ENCODE results near the gene PRSS53. TPM values are rescaled to one million over a fixed set of nuclear protein-coding genes. Genes with fewer than 3 reads are reported as not detected.
"Not testable (repeated sequence)": the region's sequence is repeated elsewhere in the genome, so short reads cannot be mapped to it uniquely, and the experiment has no call there.

The PRSS53 gene
- 1 to 10 TPM; 1.3 to 2.0 (median 1.3) TPM for total RNA-seq

DNA sequence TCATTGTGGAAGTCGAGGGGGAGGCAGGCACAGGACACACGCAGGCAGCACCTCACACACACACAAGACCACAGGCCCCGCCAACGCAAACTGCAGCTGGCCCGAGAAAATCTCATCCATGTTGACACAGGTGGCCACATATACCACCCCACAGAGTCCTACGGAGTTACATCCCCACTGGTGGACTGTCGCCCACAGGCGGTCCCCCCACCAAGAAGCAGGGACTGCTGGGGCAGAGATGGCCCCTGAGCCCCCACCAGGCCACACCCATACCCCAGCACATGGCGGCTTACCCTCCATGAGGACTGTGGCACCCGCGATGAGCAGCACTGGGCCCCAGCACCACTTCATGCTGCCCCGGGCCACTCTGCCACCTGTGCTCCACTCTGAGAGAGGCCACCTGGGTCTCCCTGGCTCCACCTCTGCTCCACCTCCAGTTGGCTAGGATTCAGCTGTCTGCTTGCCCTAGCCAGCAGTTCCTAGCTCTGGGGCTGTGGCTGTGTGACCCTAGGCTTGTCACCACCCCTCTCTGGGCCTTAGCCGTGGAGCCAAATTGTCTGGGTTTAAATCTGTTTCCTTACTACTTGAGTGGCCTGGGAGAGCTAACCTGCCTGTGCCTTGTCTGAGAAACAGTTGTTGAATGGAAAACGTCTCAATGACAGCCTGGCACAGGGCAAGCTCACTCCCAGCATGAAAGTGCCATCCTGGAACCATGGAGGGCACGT is at the start of gene PRSS53:
PRSS53 (minus strand) TSS at position 485 of the 725 bp plus-strand sequence; CDS start at position 351, 134 bp downstream.
- no peak for DNase-seq (ENCODE audit: low spot score in 2 of 2)
- H3K27ac ChIP-seq, result no peak within 1 kb of the TSS
- no peaks in the 10 kb centered on the region for H3K9me3 ChIP-seq
- H3K4me1 ChIP-seq, result peaks cover 0 to 5% of the 10 kb centered on the region in 2 donors
- H3K36me3 ChIP-seq, result no peaks in the 10 kb centered on the region
- no peaks in the 10 kb centered on the region for H3K27me3 ChIP-seq
- intact Hi-C loops (cut with DNase I; ENCODE audit: low total_unique reads), result no loop called here
- TF ChIP-seq POLR2A (IDR thresholded peaks at IDR 0.05), result no peak
- TF ChIP-seq POLR2AphosphoS5 (IDR thresholded peaks at IDR 0.05), result no peak
- TF ChIP-seq, protein P1, sequence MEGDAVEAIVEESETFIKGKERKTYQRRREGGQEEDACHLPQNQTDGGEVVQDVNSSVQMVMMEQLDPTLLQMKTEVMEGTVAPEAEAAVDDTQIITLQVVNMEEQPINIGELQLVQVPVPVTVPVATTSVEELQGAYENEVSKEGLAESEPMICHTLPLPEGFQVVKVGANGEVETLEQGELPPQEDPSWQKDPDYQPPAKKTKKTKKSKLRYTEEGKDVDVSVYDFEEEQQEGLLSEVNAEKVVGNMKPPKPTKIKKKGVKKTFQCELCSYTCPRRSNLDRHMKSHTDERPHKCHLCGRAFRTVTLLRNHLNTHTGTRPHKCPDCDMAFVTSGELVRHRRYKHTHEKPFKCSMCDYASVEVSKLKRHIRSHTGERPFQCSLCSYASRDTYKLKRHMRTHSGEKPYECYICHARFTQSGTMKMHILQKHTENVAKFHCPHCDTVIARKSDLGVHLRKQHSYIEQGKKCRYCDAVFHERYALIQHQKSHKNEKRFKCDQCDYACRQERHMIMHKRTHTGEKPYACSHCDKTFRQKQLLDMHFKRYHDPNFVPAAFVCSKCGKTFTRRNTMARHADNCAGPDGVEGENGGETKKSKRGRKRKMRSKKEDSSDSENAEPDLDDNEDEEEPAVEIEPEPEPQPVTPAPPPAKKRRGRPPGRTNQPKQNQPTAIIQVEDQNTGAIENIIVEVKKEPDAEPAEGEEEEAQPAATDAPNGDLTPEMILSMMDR (IDR thresholded peaks at IDR 0.05), result no peak
- H3K4me3 ChIP-seq, result no peak within 1 kb of the TSS

DNA sequence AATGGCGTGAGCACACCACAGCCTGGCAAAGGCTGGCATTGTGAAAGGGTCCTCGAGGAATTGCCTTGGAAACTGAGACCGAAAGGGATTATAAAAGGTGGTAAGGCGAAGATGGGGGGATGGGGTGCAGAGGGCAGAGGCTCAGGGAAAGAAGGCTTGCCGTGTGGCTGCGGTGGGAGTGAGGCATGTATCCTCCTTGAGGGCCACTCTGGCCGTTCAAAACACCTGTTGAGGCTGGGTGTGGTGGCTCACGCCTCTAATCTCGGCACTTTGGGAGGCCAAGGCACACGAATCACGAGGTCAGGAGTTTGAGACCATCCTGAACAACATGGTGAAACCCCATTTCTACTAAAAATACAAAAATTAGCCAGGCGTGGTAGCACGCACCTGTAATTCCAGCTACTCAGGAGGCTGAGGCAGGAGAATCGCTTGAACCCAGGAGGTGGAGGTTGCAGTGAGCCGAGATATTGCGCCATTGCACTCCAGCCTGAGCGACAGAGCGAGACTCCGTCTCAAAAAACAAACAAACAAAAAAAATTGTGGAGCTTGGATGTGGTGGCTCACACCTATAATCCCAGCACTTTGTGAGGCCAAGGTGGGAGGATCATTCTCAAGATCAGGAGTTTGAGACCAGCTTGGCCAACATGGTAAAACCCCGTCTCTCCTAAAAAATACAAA is 48.2 kb upstream of the PRSS53 start:
- intact Hi-C loops (cut with DNase I; ENCODE audit: low total_unique reads); H3K27me3 ChIP-seq; H3K27ac ChIP-seq; H3K9me3 ChIP-seq; H3K36me3 ChIP-seq; DNase-seq (ENCODE audit: low spot score in 2 of 2); H3K4me3 ChIP-seq: not testable (repeated sequence)
- peaks cover 9 to 35% of the 10 kb centered on the region in 2 donors for H3K4me1 ChIP-seq

DNA sequence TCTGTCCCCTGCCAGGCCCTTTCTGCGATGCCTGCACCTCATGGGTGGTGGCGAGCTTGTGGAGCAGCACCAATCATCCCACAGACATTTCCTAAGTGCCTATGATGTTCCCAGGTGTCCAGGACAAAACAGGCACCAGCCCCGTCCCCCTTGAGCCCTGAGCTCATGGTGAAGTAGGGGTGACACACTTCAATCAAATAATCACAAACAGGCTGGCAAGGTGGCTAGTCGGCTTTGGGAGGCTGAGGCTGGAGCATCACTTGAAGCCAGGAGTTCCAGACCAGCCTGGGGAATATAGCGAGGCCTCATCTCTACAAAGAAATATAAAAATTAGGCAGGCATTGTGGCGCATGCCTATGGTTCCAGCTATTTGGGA is 47.5 kb upstream of the PRSS53 start:
- TF ChIP-seq, protein P1 (IDR thresholded peaks at IDR 0.05), result no peak
- TF ChIP-seq POLR2A (IDR thresholded peaks at IDR 0.05) (no peak), POLR2AphosphoS5 (IDR thresholded peaks at IDR 0.05) (no peak)
- Histone ChIP-seq H3K4me3 (no peak overlapping the region), H3K36me3 (no peaks in the 10 kb centered on the region), H3K27ac (no peak overlapping the region), H3K9me3 (no peaks in the 10 kb centered on the region), H3K4me1 (peaks cover 2 to 35% of the 10 kb centered on the region in 2 donors), H3K27me3 (no peaks in the 10 kb centered on the region)
- intact Hi-C loops (cut with DNase I; ENCODE audit: low total_unique reads), result no loop called here
- no peak for DNase-seq (ENCODE audit: low spot score in 2 of 2)

DNA sequence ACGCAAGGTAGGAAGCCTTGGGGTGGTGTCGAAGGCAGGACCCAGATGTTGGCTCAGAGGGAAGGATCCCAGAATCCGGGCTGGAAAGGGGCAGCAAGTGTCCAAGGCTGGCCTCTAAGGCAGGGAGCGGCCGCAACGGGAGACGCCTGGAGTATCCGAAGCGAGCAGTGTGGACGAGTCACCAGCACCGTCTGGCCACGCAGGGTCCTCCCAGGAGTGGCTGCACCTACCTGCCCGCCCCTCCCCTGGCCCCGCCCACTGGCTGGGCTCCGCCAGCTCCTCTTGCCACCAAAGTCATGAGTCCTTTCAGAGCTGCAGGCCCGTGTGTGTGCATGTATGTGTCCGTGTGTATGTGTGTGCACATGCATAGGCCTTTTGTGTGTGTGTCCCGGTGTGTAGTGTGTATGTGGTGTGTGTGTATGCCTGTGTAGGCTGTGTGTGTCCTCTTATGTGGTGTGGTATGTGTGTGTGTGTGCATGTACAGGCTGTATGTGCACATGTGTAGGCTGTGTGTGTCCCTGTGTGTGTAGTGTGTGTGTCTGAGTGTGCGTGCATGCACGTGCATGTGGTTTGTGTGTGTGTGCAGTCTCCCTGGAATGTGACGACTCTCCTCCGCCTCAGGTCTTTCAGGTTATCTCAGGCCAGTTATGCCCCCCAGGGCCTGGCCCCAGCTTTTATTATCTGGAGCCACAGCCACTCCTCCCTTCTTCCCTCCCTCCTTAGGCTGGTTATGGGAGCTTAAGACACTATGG is 47.0 kb upstream of the PRSS53 start, which contains the start of gene PRSS8:
PRSS8 (minus strand) TSS at position 193 of the 752 bp plus-strand sequence. CDS start 229 bp downstream, outside the sequence.
- TF ChIP-seq POLR2AphosphoS5 (IDR thresholded peaks at IDR 0.05) (peak in 1 of 3 donors; percentile 83), POLR2A (IDR thresholded peaks at IDR 0.05) (peak; percentile 55)
- TF ChIP-seq, protein P1 (IDR thresholded peaks at IDR 0.05), result no peak
- Histone ChIP-seq H3K4me3 (peak within 1 kb of the TSS in 2 of 3 donors; percentile 68 to 73), H3K36me3 (no peaks in the 10 kb centered on the region), H3K9me3 (no peaks in the 10 kb centered on the region), H3K27ac (peak within 1 kb of the TSS; percentile 95), H3K27me3 (no peaks in the 10 kb centered on the region), H3K4me1 (peaks cover 0 to 38% of the 10 kb centered on the region in 2 donors)
- intact Hi-C loops (cut with DNase I; ENCODE audit: low total_unique reads), result no loop called here
- DNase-seq (ENCODE audit: low spot score in 2 of 2), result peak; percentile 90 to 91

DNA sequence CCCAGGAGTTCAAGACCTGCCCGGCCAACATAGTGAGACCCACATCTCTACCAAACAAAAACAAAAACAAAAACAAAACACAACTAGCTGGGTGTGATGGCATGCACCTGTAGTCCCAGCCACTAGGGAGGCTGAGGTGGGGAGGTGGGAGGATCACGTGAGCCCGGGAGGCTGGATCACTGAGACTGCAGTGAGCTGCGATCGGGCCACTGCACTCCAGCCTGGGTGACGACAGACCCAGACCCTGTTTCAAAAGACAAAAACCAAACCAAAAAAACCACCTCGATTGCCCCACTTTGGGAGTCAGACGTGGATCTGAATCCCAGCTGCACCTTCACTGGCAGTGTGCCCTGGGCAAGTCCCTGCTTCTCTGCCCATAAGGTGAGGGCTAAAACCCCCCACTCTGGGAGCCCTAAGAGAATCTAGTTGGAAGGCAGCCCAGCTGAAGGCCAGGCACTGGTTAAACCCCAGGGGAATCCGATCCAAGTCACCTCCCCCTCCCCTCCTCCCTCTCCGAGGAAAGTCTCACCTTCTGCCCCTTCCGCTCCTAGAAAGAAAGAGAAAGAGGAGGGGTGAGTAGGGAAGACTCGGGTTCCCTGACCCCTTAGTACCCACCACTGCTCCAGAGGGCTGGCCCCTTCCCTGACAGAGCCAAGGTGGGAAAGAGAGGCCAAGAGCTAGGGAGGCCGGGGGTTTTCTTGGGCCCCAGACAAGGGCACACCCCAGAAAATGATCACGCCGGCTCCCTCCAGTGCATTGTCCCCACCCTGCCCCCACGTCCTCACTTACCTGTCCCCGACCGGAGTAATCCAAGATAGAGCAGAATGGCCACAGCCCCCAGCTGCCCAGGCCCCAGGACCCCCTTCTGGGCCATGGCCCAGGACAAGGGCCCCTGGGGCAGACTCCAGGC is 46.1 kb upstream of the PRSS53 start:
- H3K36me3 ChIP-seq, result no peaks in the 10 kb centered on the region
- intact Hi-C loops (cut with DNase I; ENCODE audit: low total_unique reads), result no loop called here
- H3K4me1 ChIP-seq, result peaks cover 4 to 45% of the 10 kb centered on the region in 2 donors
- no peak for TF ChIP-seq POLR2A (IDR thresholded peaks at IDR 0.05)
- TF ChIP-seq, protein P1 (IDR thresholded peaks at IDR 0.05), result peak; percentile 22 to 69 (median 53)
- TF ChIP-seq POLR2AphosphoS5 (IDR thresholded peaks at IDR 0.05), result peak in 1 of 3 donors; percentile 49
- peak in 1 of 2 donors; percentile 70 for DNase-seq (ENCODE audit: low spot score in 2 of 2)
- no peaks in the 10 kb centered on the region for H3K9me3 ChIP-seq
- H3K4me3 ChIP-seq, result peak overlapping the region in 2 of 3 donors; percentile 68 to 73
- H3K27ac ChIP-seq, result peak overlapping the region; percentile 95
- H3K27me3 ChIP-seq, result no peaks in the 10 kb centered on the region
